Measurements from ENCODE around the gene ZNF25.

DNA sequence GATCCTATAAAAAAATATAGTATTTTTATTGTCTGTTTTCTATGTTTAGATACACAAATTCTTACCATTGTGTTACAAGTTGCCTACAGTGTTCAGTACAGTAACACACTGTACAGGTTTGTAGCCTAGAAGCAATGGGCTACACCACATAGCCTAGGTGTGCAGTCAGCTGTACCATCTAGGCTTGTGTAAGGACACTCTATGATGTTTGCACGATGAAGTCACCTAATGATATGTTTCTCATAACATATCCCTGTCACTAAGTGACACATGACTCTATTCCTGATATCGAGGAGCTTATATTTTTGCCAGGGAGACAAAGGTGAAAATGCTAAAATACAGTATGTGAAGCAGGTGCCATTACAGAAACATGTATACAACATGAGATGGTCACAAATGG lies 18.6 kb downstream of the ZNF25 start:
- no peak for TF ChIP-seq POLR2AphosphoS5 (IDR thresholded peaks at IDR 0.05; ENCODE audit: low read depth, low read length)
- TF ChIP-seq POU2F2 (IDR thresholded peaks at IDR 0.05; ENCODE audit: low read depth, low read length) = no peak

Measured in GM12891 (cell line).